HL-60 (cell line): Measurements from ENCODE around the gene ABHD18.

ENCODE experiments used
- DNase-seq, 2 experiments: peaks; one replicate each; pipeline ENCODE4 v3.0.0-alpha.2; 2010 to 2020; ENCODE audit warnings: low read depth in 1 of 2, low spot score in 1 of 2
- H3K27ac ChIP-seq: fragments of 250-450 bp; sonication (Bioruptor Pico); replicated peaks from 2 replicates; pipeline ENCODE4 v1.5.1; 2020; ENCODE audit warnings: mild to moderate bottlenecking, moderate library complexity
- H3K27me3 ChIP-seq: fragments of 250-450 bp; sonication (Bioruptor Pico); 2 replicates; pipeline ENCODE4 v1.5.1; 2021; ENCODE audit warnings: mild to moderate bottlenecking, moderate library complexity; ENCODE audit not compliant: insufficient read depth, poor library complexity, severe bottlenecking
- H3K4me3 ChIP-seq: replicated peaks from 2 replicates; pipeline ENCODE4 v1.5.1; 2011; ENCODE audit warnings: mild to moderate bottlenecking, control low read depth, low read length; ENCODE audit not compliant: insufficient read depth
- CTCF ChIP-seq: IDR thresholded peaks from one replicate; pipeline ENCODE4 v1.5.1; 2011; ENCODE audit warnings: low read length, control low read depth, inconsistent platforms; ENCODE audit not compliant: insufficient read depth
- GABPA ChIP-seq: IDR thresholded peaks from 2 replicates; pipeline ENCODE4 v1.6.1; 2012; ENCODE audit warnings: low read depth
- POLR2AphosphoS5 ChIP-seq: IDR thresholded peaks from 2 replicates; pipeline ENCODE4 v1.6.1; 2012; ENCODE audit warnings: low read depth
- REST ChIP-seq: IDR thresholded peaks from 2 replicates; pipeline ENCODE4 v1.6.1; 2012; ENCODE audit warnings: low read depth; ENCODE audit not compliant: insufficient replicate concordance
- SPI1 ChIP-seq: IDR thresholded peaks from 2 replicates; pipeline ENCODE4 v1.6.1; 2012; ENCODE audit warnings: low read depth, mild to moderate bottlenecking, borderline replicate concordance

The ABHD18 gene

GRCh38 chr4:128076464-128076863 lies 111.3 kb downstream of the ABHD18 start:
- no peak for TF ChIP-seq CTCF
- no peak for TF ChIP-seq REST
- TF ChIP-seq SPI1 = no peak
- no peak for TF ChIP-seq GABPA
- TF ChIP-seq POLR2AphosphoS5 = no peak
- DNase-seq = no peak
- H3K27ac ChIP-seq = no peak overlapping the region
- H3K27me3 ChIP-seq = no peaks in the 10 kb centered on the region
- no peak overlapping the region for H3K4me3 ChIP-seq
